Natural killer cell (primary cell): ENCODE data around the gene DOCK7. TPM values are rescaled to one million over a fixed set of nuclear protein-coding genes. Genes with fewer than 3 reads are reported as not detected.

ENCODE experiments used
- ATAC-seq, 3 donors: fragments of 150-1000 bp in 2 of 3; fragments of 200-7000 bp in 1 of 3; cut with Tn5 transposase; 1 replicate in 1 of 3; 2 replicates in 2 of 3; pipeline ENCODE4 v1.10.0; 2021; ENCODE audit warnings: mild to moderate bottlenecking in 2 of 3, moderate library complexity in 2 of 3
- DNase-seq, 2 donors: peaks; one replicate each; pipeline versions ENCODE4 v3.0.0 to v3.0.0-alpha.2; 2013 to 2021; ENCODE audit warnings: mixed read lengths in 1 of 2
- H3K27ac ChIP-seq: one replicate; pipeline ENCODE4 v1.5.1; 2013; ENCODE audit warnings: mild to moderate bottlenecking, low read length
- H3K27me3 ChIP-seq: one replicate; pipeline ENCODE4 v1.6.1; 2013; ENCODE audit warnings: low read length; ENCODE audit not compliant: control insufficient read depth, insufficient read depth
- H3K36me3 ChIP-seq: one replicate; pipeline ENCODE4 v1.6.1; 2013; ENCODE audit warnings: low read length; ENCODE audit not compliant: control insufficient read depth, insufficient read depth
- H3K4me1 ChIP-seq: one replicate; pipeline ENCODE4 v1.6.1; 2013; ENCODE audit warnings: low read length; ENCODE audit not compliant: control insufficient read depth, insufficient read depth
- H3K4me3 ChIP-seq: one replicate; pipeline ENCODE4 v1.5.1; 2013; ENCODE audit warnings: low read length
- H3K9me3 ChIP-seq: one replicate; pipeline ENCODE4 v1.6.1; 2013; ENCODE audit warnings: low read length; ENCODE audit not compliant: control insufficient read depth, insufficient read depth
- H3K27ac Mint-ChIP-seq, 2 donors: one replicate each; pipeline ENCODE4 v1.8.0; 2022; ENCODE audit warnings: mild to moderate bottlenecking in 2 of 2, mixed read lengths in 2 of 2, moderate library complexity in 1 of 2
- H3K27me3 Mint-ChIP-seq, 2 donors: one replicate each; pipeline ENCODE4 v1.8.0; 2022; ENCODE audit warnings: low read depth in 2 of 2, mixed read lengths in 2 of 2
- H3K36me3 Mint-ChIP-seq: one replicate; pipeline ENCODE4 v1.8.0; 2022; ENCODE audit warnings: mixed read lengths
- H3K4me1 Mint-ChIP-seq, 2 donors: one replicate each; pipeline ENCODE4 v1.8.0; 2022; ENCODE audit warnings: mixed read lengths in 2 of 2
- H3K4me3 Mint-ChIP-seq: one replicate; pipeline ENCODE4 v1.8.0; 2022; ENCODE audit warnings: mild to moderate bottlenecking, moderate library complexity, mixed read lengths
- H3K9me3 Mint-ChIP-seq, 2 donors: one replicate each; pipeline ENCODE4 v1.8.0; 2022; ENCODE audit warnings: mixed read lengths in 2 of 2
- WGBS: methylation state at CpG from one replicate; pipeline ENCODE4 v1.1.7; 2013; ENCODE audit warnings: missing lambda C conversion rate; ENCODE audit not compliant: insufficient coverage; 5-methylcytosine and 5-hydroxymethylcytosine counted together
- intact Hi-C: fragments of 100-400 bp; cut with micrococcal nuclease; formaldehyde crosslinking; loops from one replicate; pipeline ENCODE4 v1.14.2; 2022
- total RNA-seq, 4 donors: library from RNA; stranded (reverse); fragments of 120-200 nt in 1 of 4; gene quantifications; one replicate each; pipeline versions ENCODE4 v1.2.3 to v1.2.4, GENCODE V29; 2013 to 2022
- TF ChIP-seq, protein P1 (sequence below): fragments of 200-600 bp; IDR thresholded peaks from one replicate; pipeline ENCODE4 v1.8.0; 2022; ENCODE audit warnings: antibody characterized with exemption

The DOCK7 gene
- total RNA-seq, 3 donors from 2014 or later (not counting 1 experiment from before 2014, with no cell fraction given) = 4.3 to 13.1 (median 6.0) TPM

DNA sequence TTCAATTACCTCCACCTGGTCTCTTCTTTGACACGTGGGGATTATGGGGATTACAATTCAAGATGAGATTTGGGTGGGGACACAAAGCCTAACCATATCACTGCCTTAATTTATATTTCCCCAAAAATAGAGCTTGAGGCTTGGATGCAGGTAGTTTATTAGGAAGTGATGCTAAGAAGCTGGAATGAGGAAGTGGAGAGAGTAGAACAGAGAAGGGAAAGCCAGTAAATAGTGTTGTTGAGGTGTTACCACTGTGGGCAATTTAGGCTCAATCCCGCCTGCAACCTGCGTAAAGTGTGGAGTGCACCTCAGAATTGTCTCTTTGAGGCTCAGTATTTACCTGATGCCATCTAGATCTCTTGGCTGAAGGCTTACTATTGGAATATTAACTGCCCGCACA, 4.9 kb upstream of the DOCK7 start:
- TF ChIP-seq, protein P1, sequence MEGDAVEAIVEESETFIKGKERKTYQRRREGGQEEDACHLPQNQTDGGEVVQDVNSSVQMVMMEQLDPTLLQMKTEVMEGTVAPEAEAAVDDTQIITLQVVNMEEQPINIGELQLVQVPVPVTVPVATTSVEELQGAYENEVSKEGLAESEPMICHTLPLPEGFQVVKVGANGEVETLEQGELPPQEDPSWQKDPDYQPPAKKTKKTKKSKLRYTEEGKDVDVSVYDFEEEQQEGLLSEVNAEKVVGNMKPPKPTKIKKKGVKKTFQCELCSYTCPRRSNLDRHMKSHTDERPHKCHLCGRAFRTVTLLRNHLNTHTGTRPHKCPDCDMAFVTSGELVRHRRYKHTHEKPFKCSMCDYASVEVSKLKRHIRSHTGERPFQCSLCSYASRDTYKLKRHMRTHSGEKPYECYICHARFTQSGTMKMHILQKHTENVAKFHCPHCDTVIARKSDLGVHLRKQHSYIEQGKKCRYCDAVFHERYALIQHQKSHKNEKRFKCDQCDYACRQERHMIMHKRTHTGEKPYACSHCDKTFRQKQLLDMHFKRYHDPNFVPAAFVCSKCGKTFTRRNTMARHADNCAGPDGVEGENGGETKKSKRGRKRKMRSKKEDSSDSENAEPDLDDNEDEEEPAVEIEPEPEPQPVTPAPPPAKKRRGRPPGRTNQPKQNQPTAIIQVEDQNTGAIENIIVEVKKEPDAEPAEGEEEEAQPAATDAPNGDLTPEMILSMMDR = no peak
- DNase-seq = no peak
- intact Hi-C loops = no loop called here
- Histone ChIP-seq H3K36me3 (no peaks in the 10 kb centered on the region), H3K4me1 (peaks cover 5% of the 10 kb centered on the region), H3K9me3 (no peaks in the 10 kb centered on the region), H3K4me3 (no peak overlapping the region), H3K27me3 (no peaks in the 10 kb centered on the region), H3K27ac (no peak overlapping the region)
- H3K27ac Mint-ChIP-seq = no peak overlapping the region
- H3K9me3 Mint-ChIP-seq = no peaks in the 10 kb centered on the region
- WGBS = 87% methylated on average over 3 of the region's 4 CpGs
- H3K36me3 Mint-ChIP-seq = no peaks in the 10 kb centered on the region
- no peak for ATAC-seq
- peaks cover 0 to 7% of the 10 kb centered on the region in 2 donors for H3K4me1 Mint-ChIP-seq
- peaks cover 0 to 8% of the 10 kb centered on the region in 2 donors for H3K27me3 Mint-ChIP-seq
- no peak overlapping the region for H3K4me3 Mint-ChIP-seq

DNA sequence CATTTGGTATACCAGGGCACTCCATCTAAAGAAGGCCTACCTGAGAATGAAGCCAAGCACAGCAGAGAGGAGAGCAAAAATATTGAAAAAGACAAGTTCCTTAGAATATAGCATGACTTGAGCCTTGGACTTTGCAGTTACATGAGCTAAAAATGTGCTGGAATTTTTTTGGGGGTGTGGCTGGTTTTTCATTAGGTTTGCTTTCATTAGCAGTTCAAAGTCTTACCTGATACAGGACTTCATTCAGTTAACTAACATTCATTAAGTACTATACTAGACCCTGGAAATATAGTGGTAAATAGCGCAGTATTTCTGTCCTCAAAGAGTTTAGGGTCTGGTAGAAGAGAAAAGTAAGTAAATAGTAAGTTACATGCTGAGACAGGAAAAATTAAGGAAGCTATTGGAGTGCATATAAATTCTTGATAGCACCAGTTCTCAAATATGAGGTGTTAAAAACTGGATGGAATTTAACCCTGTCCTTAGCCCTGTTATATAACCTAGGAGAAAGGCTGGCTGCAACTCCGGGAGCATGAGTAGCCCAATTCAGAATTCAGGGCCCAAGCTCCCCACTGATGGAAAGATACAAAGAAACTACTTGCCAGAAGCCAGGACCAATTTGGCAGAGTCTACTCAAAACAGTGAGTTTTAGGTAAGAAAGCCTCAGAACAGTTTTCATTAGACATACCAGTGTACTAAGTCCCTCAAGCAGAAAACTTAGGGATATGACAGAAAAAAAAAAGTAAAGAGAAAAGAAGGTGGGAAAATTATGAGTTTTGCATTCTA, 3.1 kb upstream of the DOCK7 start:
- no peaks in the 10 kb centered on the region for H3K9me3 Mint-ChIP-seq
- no peak overlapping the region for H3K27ac Mint-ChIP-seq
- DNase-seq = no peak
- ATAC-seq = no peak
- Histone ChIP-seq H3K9me3 (no peaks in the 10 kb centered on the region), H3K4me1 (peaks cover 10% of the 10 kb centered on the region), H3K27ac (no peak overlapping the region), H3K27me3 (no peaks in the 10 kb centered on the region), H3K36me3 (no peaks in the 10 kb centered on the region), H3K4me3 (no peak overlapping the region)
- TF ChIP-seq, protein P1 = no peak
- no peaks in the 10 kb centered on the region for H3K36me3 Mint-ChIP-seq
- no peak overlapping the region for H3K4me3 Mint-ChIP-seq
- intact Hi-C loops = no loop called here
- H3K4me1 Mint-ChIP-seq = peaks cover 0 to 7% of the 10 kb centered on the region in 2 donors
- H3K27me3 Mint-ChIP-seq = peaks cover 0 to 6% of the 10 kb centered on the region in 2 donors
- WGBS = 100% methylated on average over 2 of the region's 2 CpGs

DNA sequence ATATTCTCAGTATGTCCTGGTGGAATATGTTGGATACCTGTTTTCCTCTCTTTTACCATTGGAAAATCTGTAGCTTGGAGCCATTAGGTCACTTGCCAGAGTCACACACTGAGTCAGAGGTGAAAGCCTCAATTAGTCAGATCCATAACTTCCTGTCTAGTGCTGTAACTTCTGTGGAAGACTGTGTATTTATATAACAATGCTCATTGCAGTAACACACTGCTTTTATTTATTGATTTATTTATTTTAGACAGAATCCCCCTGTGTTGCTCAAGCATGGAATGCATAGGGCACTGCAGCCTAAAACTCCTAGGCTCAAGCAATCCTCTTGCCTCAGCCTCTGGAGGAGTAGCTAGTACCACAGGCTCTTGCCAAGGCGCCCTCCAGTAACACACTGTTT, 1.3 kb upstream of the DOCK7 start:
- TF ChIP-seq, protein P1 = no peak
- DNase-seq (no peak), ATAC-seq (no peak)
- H3K36me3 ChIP-seq = no peaks in the 10 kb centered on the region
- Mint-ChIP-seq H3K9me3 (no peaks in the 10 kb centered on the region), H3K27ac (no peak overlapping the region), H3K27me3 (peaks cover 0 to 6% of the 10 kb centered on the region in 2 donors), H3K36me3 (no peaks in the 10 kb centered on the region), H3K4me3 (no peak overlapping the region), H3K4me1 (peaks cover 0 to 12% of the 10 kb centered on the region in 2 donors)
- intact Hi-C loops = loop anchor here (10.0 kb wide), 1 partner anchor 95 kb away; the partner anchor contains the start of gene ATG4C
- H3K27ac ChIP-seq = no peak overlapping the region
- H3K4me1 ChIP-seq = peaks cover 10% of the 10 kb centered on the region
- no peaks in the 10 kb centered on the region for H3K9me3 ChIP-seq
- no peak overlapping the region for H3K4me3 ChIP-seq
- no peaks in the 10 kb centered on the region for H3K27me3 ChIP-seq
- WGBS = 100% methylated on average over 1 of the region's 1 CpG
